NCI-H2196 treated with DMSO at 0.1 percent for 48 hours (cell line): ENCODE data around the gene SASH1.
"Not testable (repeated sequence)": the region's sequence is repeated elsewhere in the genome, so short reads cannot be mapped to it uniquely, and the experiment has no call there.

Experiments used
- DNase-seq: peaks from one replicate; lab custom pipeline; 2025; ENCODE audit not compliant: unreplicated experiment; lab: John Stamatoyannopoulos, UW

Gene SASH1

DNA sequence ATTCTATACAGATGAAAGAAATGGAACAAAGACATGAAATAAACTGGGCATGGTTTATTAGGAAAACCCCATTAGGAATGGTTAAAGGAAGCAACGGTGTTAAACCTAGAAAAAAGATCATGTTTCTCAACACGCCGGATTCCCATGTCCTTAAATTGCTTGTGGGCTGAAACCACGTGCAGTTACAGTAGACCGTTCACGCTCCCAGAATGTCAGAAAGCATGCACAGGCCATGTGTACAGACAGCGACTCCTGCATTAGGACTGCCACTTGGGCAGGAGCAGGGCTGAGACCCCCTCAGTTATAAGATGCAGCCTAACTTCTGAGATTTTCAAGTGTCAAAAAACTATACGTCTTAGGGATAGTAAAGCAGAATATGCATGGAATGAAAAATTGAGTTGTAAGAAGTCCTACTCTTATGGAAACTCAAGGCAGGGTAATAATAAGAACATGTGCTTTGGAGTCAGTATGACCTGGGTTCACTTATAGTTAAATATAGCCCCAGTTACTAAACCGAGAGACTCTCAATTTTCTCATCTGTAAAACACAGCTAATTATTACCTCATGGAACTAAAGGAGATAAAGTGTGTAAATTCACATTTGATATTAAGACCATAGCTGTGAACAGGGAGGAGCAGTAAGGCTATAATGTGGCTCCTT lies 230.2 kb downstream of the SASH1 start:
- DNase-seq = no peak

DNA sequence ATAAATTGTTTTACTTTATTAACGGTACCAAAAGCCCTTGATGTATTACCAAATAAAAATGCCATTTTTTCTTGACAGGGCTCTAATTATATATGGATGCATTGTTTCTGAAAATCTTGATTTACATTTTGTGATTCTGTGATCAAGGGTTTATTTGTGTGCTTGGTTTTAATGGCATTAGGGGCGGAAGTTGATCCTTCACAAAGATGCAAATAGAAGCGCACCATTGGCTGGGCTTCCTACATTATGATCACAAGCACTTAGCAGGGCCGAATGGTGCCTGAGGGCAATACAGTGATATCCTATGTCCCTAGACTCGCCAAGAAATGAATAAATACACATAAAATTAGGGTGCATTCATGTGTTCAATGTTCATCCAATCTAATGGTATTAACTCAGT lies 231.3 kb downstream of the SASH1 start:
- no peak for DNase-seq

DNA sequence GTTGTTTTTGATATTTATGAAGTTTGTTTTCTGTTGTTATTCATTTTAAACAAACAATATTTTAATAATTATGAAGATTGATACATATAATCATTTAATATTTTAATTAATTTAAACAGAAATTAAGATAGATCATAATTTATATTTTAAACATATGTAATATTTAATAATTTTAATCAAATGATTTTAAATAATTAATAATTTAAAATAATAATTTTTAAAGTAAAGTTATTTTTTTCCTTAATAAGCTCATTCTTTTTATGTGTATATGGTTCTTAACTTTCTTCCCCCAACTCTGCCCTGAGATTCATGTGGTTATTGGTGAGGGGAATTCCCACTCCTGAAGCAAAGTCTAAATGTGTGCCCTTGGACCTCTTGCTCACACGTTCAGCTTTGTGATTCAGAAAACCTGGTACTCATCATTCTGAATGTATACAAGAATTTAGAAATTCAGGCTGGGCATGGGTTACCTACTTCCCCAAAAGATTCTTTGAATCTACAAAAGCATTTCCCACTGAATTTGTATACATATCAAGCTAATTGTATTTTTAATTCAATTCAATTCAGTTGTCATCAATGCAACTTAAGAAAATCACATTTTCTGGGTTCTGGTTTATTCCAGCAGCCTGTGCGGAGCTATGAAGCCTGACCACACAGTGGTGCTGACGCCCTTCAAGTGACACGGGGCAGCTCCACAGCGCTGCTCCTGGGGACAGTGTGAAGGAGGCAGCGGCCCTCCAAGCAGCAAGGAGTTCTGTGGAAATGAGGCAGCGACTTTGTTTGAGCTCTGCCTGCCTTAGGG lies 235.2 kb downstream of the SASH1 start:
- no peak for DNase-seq

DNA sequence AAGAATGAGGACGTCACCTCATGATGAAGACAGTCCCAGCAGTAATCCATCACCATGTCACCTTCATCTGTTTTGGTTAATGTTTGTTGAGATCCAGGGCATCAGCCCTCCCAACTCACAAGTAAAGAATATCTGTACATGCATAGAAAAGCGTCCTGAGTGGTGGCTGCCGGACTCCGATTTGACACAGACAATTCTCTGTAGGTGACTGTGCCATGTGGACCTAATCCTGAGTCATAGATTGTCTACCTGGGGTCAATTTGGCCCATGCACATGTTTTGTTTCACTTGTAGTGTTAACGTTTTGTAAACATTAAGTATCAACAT lies 235.8 kb downstream of the SASH1 start:
- DNase-seq = no peak

DNA sequence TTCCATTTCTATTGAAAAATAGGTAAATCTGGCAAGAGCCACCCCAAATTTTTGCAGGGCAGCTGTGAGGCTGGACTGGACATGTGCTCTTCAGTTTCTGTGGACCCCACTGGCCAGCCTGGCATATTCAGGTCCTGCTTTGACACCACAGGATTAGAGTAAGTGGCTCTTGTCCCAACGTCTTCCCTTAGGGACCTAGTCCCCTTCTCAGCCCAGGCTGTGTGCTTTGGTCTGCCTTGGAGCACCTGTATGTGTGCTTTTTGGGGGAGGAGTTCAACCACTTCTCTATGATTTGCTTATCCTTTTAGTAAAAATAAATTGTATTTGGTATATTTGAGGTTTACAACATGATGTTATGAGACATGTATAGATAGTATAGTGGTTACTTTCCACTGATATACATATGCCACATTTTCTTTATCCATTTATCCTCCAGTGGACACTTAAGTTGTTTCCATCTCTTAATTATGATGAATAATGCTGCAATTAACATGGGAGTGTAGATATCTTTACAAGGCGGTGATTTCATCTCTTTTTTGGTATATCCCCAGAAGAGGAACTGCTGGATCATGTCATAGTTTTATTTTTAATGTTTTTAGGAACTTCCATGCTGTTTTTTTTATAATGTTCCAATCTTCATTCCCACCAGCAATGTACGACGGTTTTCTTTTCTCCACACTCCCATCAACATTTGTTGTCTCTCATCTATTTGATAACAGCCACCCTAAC lies 236.4 kb downstream of the SASH1 start:
- DNase-seq = no peak

DNA sequence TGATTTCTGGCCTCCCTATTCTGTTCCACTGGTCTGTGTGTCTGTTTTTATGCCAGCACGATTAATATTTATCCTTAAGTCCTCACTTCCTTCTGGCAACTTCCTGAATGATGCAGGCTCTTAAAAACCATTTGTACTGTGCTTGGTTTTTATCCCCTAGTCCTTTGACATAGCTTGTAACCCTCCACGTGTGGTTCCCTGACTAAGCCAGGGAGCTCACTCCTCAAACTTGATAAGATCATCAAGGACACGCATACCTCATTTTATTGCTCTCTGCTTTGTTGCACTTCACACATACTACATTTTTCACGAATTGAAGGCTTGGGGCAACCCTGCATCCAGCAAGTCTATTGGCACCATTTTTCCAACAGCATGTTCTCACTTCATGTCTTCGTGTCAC lies 237.8 kb downstream of the SASH1 start:
- DNase-seq = no peak

DNA sequence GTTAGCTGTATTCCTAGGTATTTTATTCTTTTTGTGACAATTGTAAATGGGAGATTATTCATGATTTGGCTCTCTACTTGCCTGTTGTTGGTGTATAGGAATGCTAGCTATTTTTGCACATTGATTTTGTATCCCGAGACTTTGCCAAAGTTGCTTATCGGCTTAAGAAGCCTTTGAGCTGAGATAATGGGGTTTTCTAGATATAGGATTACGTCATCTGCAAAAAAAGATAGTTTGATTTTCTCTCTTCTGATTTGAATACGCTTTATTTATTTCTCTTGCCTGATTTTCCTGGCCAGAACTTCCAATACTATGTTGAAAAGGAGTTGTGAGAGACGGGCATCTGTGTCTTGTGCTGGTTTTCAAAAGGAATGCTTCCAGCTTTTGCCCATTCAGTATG lies 241.0 kb downstream of the SASH1 start:
- DNase-seq = no peak

DNA sequence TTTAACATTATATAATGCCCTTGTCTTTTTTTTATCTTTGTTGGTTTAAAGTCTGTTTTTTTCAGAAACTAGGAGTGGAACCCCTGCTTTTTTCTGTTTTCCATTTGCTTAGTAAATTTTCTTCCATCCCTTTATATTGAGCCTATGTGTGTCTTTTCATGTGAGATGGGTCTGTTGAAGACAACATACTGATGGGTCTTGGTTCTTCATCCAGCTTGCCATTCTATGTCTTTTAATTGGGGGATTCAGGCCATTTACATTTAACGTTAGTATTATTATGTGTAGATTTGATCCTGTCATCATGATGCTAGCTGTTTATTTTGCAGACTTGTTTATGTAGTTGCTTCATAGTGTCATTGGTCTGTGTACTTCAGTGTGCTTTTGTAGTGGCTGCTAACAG lies 243.0 kb downstream of the SASH1 start:
- not testable (repeated sequence) for DNase-seq

DNA sequence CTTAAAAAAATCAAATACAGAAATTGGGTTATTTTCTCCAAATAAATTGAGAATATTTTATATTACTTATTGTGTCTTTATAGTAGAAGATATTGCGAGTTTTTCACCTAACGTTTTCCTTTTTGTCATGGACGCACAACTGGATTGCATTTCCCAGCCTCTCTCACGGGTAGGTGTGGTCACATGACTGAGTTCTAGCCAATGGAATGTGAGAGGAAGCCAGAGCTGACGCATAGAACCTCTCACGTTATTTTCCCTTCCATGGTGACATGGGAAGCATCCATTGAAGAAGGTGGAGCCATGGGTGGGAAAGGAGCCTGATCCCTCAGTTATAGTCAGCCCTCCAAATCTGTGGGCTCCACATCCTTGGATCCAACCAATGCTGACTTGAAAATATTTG lies 248.2 kb downstream of the SASH1 start:
- no peak for DNase-seq

DNA sequence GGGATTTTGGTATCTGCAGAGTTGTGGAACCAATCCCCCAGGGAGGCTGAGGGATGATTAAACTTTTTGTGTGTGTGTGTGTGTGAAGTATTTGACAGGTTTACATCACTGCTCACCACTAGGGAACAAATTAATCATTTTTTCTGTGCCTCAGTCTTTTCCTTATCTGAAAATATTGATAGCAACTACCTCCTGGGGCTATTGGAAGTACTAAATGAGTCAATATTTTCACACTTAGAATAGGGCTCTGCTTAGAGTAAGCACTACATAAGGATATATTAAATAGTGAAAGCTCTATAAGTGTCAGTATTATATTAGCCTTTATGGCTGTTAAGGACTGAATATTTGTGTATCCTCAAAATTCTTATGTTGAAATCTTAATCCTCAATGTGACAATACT lies 249.0 kb downstream of the SASH1 start:
- no peak for DNase-seq

DNA sequence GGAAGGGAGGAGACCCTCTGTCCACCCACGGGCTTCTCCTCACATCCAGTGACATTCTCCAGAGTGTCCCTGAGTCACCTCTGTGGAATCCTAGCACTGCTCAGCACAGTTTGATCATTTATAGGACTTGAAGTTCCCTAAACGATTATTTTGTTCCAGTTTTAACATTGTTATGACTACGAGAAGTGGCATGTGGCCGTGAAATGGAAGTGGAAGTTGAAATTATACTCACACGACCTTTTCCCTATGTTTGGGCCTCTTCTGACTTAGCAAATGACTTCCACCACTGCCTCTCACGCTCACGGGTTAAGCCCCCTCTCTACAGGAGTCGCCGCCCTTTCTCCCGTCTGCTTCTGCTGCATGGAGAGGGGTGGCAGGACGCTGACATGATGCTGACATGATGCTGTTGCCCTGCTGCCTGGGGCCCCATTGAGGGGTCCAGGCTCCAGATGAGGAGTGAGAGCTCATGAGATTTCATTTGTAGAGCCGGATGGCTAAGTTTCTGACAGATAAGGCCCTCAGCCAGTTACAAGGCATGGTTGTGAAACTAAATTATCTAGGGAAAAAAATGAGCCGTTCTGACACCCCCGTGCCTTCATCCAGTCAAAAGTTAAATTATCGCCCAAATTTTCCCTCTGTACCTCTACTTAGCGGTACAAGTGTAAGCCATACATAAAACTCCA lies 250.6 kb downstream of the SASH1 start:
- DNase-seq = no peak

DNA sequence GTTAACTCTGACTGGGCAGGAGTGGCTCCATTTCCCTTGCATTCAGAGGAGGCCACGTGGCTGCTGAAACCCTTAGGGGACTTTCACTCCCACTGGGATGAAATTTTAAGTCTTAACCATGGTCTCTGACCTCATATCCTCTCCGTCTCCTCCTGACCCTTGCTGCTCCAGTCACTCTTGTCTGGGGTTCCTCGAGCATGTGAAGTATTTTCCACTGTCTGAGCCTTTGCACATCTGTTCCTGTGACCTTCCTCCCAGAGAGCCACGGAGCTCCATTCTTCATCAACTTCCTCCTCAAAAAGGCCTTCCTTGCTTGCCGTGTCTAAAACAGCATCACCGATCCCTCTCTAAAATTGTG lies 251.2 kb downstream of the SASH1 start:
- no peak for DNase-seq

DNA sequence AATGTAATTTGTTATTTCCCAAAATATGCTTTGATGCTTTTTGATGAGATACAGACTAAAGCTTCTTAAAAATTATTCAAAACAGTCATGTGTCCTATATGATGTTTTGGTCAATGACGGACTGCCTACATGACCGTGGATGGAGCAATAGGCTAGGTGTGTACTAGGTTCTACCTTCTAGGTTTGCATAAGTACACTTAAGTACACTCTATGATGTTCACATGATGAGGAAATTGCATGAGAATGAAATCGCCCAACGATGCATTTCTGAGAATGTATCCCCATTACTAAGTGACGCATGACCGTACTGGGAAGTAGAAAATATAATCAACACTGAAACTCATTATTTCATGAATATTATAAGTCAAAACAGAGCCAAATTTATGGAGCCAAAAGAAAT lies 252.9 kb downstream of the SASH1 start:
- no peak for DNase-seq

DNA sequence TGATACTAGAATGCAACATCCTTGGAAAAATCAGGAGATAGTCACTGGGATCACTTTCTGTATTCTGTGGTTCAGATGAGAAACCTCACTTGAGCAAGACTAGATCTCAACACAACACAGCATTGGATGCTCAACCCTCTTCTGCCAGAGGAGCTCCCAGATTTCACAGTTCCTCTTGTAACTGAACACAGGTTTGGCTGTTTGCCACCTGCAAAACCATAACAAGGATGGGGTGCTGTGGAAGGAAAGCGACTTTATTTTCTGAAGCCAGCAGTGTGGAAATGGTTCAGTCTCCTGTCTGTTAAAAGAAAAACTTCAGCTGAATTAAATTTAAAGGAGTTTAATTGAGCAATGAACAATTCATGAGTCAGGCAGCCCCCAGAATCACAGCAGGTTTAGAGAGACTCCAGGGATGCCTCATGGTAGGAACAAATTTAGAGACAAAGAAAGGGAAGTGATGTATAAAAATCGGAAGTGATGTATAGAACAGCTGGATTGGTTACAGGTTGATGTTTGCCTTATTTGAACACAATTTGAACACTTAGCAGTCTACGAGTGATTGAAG lies 254.3 kb downstream of the SASH1 start:
- DNase-seq = no peak

DNA sequence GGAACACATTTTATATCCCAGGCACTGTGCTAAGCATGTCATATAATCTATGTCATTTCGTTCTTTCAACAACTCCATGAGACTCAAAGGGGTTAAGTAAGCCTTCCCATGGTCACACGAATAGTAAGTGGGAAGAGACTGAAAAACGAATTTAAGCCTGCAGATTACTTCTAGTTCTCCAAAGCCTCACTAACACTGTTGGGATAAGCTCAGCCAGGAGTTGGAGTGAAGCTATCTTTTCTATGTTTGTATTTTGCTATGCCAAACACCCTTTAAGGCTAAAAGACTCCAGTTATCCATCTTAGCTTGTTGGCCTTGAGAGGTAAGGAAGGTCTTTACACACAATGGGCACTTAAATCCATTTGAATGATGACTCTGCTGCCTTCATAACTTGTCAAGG lies 256.1 kb downstream of the SASH1 start:
- DNase-seq = no peak

DNA sequence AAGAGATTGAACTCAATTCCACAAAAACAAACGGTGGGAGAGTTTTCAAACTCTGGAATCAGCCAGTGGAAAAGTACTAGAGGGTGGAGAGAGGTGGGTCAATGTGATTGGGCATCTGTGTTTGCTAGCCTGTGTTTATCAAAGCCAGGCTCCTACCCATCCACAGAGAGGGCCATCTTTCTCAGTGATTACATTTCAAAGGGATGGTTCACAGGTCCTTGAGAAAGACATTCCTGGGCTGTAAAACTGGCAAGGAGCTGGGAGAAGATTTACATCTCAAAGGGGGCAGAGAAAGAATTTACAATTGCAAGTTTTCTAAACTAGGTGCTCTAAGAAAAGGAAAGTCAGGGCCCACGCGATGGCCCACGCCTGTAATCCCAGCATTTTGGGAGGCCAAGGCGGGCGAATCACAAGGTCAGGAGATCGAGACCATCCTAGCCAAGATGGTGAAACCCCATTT lies 257.4 kb downstream of the SASH1 start:
- no peak for DNase-seq
